Adrenal gland (tissue), 5 donors: Measurements from ENCODE around the gene FNBP1.

ENCODE experiments used
- POLR2A ChIP-seq, 2 donors: fragments of 450-650 bp; IDR thresholded peaks; one replicate each; pipeline ENCODE4 v1.6.1; 2017; ENCODE audit warnings: antibody characterized with exemption in 2 of 2, mild to moderate bottlenecking in 2 of 2, moderate library complexity in 1 of 2
- TF ChIP-seq, protein P1 (sequence below), 6 experiments: fragments of 450-650 bp in 4 of 6; fragments of 200-600 bp in 2 of 6; sonication (generic) in 1 of 6; IDR thresholded peaks; 1 replicate in 5 of 6; 2 replicates in 1 of 6; pipeline versions ENCODE4 v1.5.1 to v1.8.0; 2016 to 2021; ENCODE audit warnings: antibody characterized with exemption in 6 of 6, mild to moderate bottlenecking in 2 of 6, moderate library complexity in 1 of 6
- donor health status: DM: no; HTN: no; CAD: no.

GRCh38 chr9:129906298-129906697 lies 136.7 kb downstream of the FNBP1 start:
- no peak for TF ChIP-seq POLR2A (IDR thresholded peaks at IDR 0.05)
- TF ChIP-seq, protein P1, sequence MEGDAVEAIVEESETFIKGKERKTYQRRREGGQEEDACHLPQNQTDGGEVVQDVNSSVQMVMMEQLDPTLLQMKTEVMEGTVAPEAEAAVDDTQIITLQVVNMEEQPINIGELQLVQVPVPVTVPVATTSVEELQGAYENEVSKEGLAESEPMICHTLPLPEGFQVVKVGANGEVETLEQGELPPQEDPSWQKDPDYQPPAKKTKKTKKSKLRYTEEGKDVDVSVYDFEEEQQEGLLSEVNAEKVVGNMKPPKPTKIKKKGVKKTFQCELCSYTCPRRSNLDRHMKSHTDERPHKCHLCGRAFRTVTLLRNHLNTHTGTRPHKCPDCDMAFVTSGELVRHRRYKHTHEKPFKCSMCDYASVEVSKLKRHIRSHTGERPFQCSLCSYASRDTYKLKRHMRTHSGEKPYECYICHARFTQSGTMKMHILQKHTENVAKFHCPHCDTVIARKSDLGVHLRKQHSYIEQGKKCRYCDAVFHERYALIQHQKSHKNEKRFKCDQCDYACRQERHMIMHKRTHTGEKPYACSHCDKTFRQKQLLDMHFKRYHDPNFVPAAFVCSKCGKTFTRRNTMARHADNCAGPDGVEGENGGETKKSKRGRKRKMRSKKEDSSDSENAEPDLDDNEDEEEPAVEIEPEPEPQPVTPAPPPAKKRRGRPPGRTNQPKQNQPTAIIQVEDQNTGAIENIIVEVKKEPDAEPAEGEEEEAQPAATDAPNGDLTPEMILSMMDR (IDR thresholded peaks at IDR 0.05) = no peak
